Measurements from ENCODE around the gene FUT2.

FUT2 gene

DNA sequence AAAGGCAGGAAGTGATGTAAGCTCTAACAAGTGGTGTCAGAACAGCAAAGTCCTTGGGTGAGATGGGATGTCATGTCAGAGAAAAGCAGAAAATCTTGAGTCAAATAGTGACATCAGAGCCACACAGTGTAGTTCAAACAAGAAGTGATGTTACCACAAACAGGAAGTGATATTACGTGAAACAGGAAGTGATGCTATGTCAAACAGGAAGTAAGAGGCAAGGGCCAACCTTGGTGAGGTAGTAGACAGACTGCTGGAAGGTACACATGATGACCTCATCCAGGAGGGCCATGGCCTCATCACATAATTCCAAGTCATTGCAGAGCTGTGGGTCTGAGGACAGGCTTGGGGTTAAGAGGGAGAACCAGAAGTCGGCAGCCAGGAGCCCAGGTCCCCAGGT lies 30.8 kb downstream of the FUT2 start:
- DNase-seq (ENCODE audit: low read depth) = no peak

- no peak for DNase-seq (ENCODE audit: low read depth)
Observed at GRCh38 chr19:48728911-48729664, 33.3 kb downstream of the FUT2 start.

DNA sequence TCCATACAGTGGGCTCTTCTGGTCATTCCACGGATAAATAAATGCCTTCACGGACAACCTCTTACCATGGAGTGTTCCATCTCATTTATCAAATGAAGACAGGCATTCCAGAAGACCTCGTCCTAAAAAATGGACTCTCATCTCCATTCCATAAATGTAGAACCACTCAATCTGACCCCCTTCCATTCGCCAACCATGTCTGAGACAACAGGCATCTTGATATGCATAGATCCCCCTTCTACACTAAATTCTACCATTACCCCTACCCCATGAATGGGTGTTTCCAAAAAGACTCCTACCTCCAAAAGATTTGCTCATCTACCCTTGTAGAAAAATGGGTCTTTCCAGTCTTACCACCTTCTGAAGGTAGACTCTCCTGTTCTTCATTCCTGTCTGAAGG lies 35.7 kb downstream of the FUT2 start:
- no peak for DNase-seq (ENCODE audit: low read depth)

GRCh38 chr19:48734625-48735024 lies 38.9 kb downstream of the FUT2 start:
- DNase-seq (ENCODE audit: low read depth) = no peak

- DNase-seq (ENCODE audit: low read depth) = no peak
Observed at GRCh38 chr19:48735031-48735615, 39.4 kb downstream of the FUT2 start.

DNA sequence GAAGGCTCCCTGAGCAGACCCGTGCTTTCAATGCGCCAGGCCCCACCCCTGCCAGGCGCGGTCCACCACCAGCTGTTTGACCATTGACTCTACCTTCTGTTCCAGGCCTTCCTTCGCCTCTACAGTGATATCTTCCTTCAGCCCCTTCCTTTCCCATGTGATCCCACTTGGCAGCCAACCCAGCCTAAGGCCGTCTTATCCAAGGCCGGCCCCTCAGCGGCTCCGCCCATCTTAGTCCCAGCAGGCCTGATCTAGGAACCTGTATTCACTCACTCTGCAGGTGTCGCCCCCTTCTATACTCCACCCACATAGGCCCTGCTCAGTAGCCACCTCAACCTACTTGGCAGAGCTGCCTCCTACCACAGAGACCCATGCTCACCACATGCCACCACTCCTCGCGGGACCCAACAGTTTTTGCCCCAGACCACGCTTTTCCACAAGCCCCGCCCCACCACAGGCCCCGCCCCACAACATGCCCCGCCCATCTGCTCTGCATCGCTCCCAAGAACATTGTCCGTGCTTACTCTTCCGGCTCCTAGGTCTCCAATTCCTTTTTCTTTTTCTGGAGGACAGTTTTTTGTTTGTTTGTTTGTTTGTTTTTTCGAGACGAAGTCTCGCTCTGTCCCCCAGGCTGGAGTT lies 41.7 kb downstream of the FUT2 start:
- no peak for DNase-seq (ENCODE audit: low read depth)

- peak; percentile 90 for DNase-seq (ENCODE audit: low read depth)
Observed at GRCh38 chr19:48738557-48739403, 43.0 kb downstream of the FUT2 start.

DNA sequence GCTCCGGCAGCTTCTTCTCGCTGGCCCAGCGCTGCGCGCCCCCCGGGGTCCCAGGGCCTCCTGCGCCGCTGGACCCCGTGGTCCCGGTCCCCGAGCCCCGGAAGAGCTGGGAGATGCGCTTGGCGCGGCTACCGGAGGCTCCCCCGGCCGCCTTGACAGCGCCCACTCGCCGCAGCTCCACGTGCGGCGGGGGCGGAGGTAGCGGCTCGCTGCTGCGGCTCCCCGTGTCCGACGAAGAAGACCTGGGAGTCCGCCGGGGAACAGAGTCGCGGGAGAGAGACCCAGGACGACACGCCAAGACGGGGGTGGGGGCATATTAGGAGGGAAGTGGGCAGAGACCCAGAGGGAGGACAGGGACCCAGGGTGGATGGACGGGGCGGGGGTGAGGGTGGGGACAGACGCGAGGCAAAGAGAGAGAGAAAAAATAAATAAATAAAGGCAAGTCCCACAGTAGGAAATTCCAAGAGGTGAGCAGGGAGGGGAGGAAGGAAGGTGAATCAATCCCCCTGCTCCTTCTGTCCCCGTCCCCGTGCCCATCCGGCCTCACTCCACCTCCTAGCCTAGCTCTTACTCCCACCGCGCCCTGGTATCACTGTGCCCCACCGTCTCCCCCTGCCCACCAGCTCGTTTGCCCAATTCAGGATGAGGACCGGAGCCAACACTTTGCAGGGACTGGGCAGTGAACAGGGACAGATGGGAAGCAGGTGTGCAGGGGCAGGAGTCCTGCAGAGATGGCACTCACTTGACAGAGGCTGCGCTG lies 43.8 kb downstream of the FUT2 start:
- no peak for DNase-seq (ENCODE audit: low read depth)

DNA sequence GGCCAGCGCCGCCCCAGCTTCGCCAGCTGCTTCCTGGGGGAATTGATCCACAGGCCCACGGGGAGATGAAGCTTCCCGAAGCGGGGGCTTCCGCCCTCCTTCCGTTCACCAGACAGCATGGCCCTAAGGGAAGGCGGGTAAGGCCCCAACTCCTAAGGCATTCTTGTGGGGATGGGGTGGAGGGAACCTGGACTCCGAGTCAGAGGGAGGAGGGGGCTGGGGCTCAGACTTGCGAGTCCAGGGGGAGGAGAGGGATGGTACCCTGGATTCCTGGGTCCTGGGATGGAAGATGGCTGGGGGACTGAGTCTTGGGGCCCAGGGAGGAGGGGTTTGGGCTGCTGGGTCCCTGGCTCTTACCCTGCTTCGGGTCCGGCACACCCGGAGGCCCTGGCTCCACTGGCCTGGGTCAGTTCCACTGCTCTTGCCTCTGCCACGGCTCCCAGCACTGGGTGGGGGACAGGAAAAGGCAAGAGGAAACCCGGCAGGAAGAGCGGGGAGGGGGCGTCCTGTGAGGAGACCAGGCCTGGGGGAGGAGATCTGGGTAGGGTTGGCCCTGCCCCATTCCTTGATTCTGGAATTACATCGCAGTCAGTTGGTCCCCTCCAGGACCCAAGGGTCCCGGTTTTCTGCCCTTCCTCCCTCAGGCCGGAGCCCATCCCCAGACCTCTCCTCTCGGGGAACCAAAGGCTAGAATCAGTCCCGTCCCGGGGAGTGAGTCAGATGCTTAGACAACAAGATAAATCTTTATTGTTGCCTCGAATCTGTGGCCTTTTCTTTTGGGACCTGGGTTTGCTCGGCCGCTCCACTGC lies 44.6 kb downstream of the FUT2 start, which contains the start of gene RASIP1:
Gene RASIP1, minus strand, starts transcription at position 447 of the 809 bp plus-strand sequence. Its CDS starts 328 bp downstream, at position 119.
- DNase-seq (ENCODE audit: low read depth) = no peak

- DNase-seq (ENCODE audit: low read depth) = no peak
Observed at GRCh38 chr19:48741129-48741999, 45.6 kb downstream of the FUT2 start.

DNA sequence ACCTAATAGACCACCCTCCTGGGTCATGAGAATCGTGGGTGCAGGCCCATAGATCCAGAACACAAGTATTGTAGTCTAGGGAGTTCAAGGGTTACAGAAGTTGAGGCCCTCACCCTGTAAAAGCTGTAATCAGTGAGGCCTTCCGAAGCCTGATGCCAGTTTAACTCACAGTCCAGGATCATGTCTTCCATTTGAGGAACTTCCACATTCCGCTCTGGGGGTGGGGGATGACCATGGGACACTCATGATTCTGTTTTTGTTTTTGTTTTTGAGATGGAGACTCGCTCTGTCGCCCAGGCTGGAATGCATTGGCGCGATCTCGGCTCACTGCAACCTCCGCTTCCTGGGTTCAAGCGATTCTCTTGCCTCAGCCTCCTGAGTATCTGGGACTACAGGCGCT lies 46.3 kb downstream of the FUT2 start:
- no peak for DNase-seq (ENCODE audit: low read depth)

GRCh38 chr19:48745208-48745995 lies 49.6 kb downstream of the FUT2 start:
- no peak for DNase-seq (ENCODE audit: low read depth)

GRCh38 chr19:48746110-48746509 lies 50.3 kb downstream of the FUT2 start:
- no peak for DNase-seq (ENCODE audit: low read depth)

GRCh38 chr19:48746738-48747575 lies 51.2 kb downstream of the FUT2 start, which contains the start of gene IZUMO1:
Gene IZUMO1 (minus strand): TSS chr19:48746909. CDS start chr19:48745859, 1,050 bp downstream.
- no peak for DNase-seq (ENCODE audit: low read depth)

GRCh38 chr19:48749571-48750198 lies 53.9 kb downstream of the FUT2 start:
- DNase-seq (ENCODE audit: low read depth) = no peak

DNA sequence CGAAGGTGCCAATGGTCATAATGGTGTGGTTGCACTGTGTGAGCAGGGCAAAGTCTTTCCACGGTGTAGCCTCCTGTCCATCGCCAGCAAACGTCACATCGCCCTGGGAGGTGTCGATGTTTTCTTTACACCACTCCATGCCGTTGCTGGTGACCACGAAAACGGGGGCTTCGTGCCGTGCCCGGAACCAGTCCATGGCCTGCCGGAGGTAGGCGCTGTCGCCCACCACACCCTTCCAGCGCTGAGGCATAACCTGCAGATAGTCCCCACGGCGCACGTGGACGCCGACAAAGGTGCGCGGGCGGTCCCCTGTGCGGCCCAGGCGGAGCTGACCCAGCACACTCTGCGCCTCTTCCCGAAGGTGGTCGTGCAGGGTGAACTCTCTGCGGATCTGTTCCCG lies 54.6 kb downstream of the FUT2 start:
- DNase-seq (ENCODE audit: low read depth) = no peak

DNA sequence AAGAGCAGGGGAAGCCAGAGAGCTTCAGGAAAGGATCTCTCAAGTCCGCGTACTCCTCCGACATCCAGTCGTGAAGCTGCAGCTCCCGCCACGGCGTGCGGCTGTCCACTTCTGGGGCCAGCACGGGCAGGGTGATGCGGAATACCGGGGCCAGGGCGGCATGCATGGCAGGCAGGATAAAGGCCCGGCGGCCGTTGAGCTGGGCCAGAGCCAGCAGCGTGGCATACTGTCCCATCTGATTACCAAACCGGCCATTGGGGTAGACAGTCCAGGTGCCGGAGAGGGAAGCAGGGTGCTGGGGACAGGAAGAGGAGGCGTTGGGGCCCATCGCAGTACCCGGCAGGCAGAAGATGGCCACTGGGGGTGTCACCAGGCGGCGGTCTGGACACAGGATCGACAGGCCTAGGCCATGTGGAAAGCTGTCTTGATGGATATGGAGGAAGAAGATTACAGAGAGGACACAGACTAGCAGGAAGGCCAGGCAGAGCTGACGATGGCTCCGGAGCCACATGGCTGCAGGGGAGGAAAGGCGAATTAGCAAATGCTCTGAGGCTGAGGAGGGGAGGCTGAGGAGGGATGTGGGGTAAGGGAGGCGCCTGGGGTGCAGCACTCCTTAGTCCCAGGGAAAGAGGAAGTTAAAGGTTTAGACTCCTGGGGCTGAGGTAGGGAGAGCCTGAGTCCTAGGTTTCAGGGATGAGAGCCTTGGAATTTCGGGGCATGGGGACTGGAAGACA lies 55.2 kb downstream of the FUT2 start:
- DNase-seq (ENCODE audit: low read depth) = no peak
